Measurements from ENCODE around the gene PRSS33. TPM values are rescaled to one million over a fixed set of nuclear protein-coding genes. Genes with fewer than 3 reads are reported as not detected.

PRSS33 gene
- total RNA-seq, 4 donors from 2014 or later, result not detected

DNA sequence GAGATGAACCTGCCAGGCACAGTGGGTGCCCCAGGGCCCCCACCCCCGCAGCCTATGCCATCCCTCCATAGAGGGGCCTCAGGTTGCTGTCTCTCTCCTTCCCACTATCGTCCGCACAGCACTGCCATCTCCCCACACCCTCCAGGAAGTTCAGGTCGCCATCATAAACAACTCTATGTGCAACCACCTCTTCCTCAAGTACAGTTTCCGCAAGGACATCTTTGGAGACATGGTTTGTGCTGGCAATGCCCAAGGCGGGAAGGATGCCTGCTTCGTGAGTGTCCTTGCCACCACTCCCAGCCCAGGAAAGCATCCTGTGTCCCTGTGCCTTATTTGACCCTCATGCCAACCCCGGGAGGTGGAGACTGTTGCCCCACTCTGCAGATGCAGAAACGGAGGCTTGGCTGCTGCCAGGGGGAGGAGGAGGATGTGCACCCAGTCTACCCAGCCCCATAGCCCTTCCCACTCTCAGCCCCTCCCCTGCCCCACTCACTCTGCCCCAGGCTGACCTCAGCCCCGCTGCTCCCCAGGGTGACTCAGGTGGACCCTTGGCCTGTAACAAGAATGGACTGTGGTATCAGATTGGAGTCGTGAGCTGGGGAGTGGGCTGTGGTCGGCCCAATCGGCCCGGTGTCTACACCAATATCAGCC, 33.6 kb upstream of the PRSS33 start:
- Histone ChIP-seq H3K27ac (no peak overlapping the region), H3K36me3 (no peaks in the 10 kb centered on the region), H3K9me3 (no peaks in the 10 kb centered on the region), H3K4me1 (no peaks in the 10 kb centered on the region), H3K27me3 (peaks cover 56% of the 10 kb centered on the region), H3K4me3 (no peak overlapping the region)
- no peak for ATAC-seq
- WGBS, 2 donors (ENCODE audit: low coverage in 1 of 2), result 69 to 71% methylated on average over 4 to 7 of the region's 14 CpGs
- TF ChIP-seq EP300 (IDR thresholded peaks at IDR 0.05) (no peak), POLR2AphosphoS5 (IDR thresholded peaks at IDR 0.05) (no peak)

- Histone ChIP-seq H3K9me3 (no peaks in the 10 kb centered on the region), H3K27me3 (peaks cover 61% of the 10 kb centered on the region), H3K36me3 (no peaks in the 10 kb centered on the region), H3K4me1 (no peaks in the 10 kb centered on the region), H3K27ac (no peak overlapping the region), H3K4me3 (no peak overlapping the region)
- no peak for ATAC-seq
- no peak for TF ChIP-seq POLR2A (IDR thresholded peaks at IDR 0.05)
- TF ChIP-seq EP300 (IDR thresholded peaks at IDR 0.05), result no peak
- TF ChIP-seq POLR2AphosphoS5 (IDR thresholded peaks at IDR 0.05), result no peak
- no peak for TF ChIP-seq CTCF (IDR thresholded peaks at IDR 0.05)
- WGBS, 2 donors (ENCODE audit: low coverage in 1 of 2), result 49 to 83% methylated on average over 1 to 3 of the region's 17 CpGs
Measured at GRCh38 chr16:2819939-2820835, 32.8 kb upstream of the PRSS33 start.

- WGBS, 2 donors (ENCODE audit: low coverage in 1 of 2), result 52 to 64% methylated on average over 3 to 7 of the region's 18 CpGs
- no peak overlapping the region for H3K4me3 ChIP-seq
- no peaks in the 10 kb centered on the region for H3K9me3 ChIP-seq
- H3K27ac ChIP-seq, result no peak overlapping the region
- peaks cover 70% of the 10 kb centered on the region for H3K27me3 ChIP-seq
- no peaks in the 10 kb centered on the region for H3K4me1 ChIP-seq
- no peak for ATAC-seq
- no peaks in the 10 kb centered on the region for H3K36me3 ChIP-seq
- TF ChIP-seq EP300 (IDR thresholded peaks at IDR 0.05) (no peak), CTCF (IDR thresholded peaks at IDR 0.05) (no peak), POLR2AphosphoS5 (IDR thresholded peaks at IDR 0.05) (no peak), POLR2A (IDR thresholded peaks at IDR 0.05) (no peak)
Measured at GRCh38 chr16:2819179-2819938, 32.0 kb upstream of the PRSS33 start.

GRCh38 chr16:2818272-2818876, 31.0 kb upstream of the PRSS33 start:
- H3K4me1 ChIP-seq, result no peaks in the 10 kb centered on the region
- no peaks in the 10 kb centered on the region for H3K36me3 ChIP-seq
- 54 to 83% methylated on average over 4 to 7 of the region's 10 CpGs for WGBS, 2 donors (ENCODE audit: low coverage in 1 of 2)
- H3K4me3 ChIP-seq, result no peak overlapping the region
- H3K27me3 ChIP-seq, result peaks cover 78% of the 10 kb centered on the region
- ATAC-seq, result no peak
- no peak overlapping the region for H3K27ac ChIP-seq
- TF ChIP-seq EP300 (IDR thresholded peaks at IDR 0.05) (no peak), CTCF (IDR thresholded peaks at IDR 0.05) (no peak), POLR2A (IDR thresholded peaks at IDR 0.05) (no peak), POLR2AphosphoS5 (IDR thresholded peaks at IDR 0.05) (no peak)
- H3K9me3 ChIP-seq, result no peaks in the 10 kb centered on the region

Data from gastroesophageal sphincter (tissue), 4 donors.